HL-60 (cell line): ENCODE data around the gene DIDO1.

Experiments used
- DNase-seq, 2 experiments: peaks; one replicate each; pipeline ENCODE4 v3.0.0-alpha.2; 2010 to 2020; ENCODE audit warnings: low read depth in 1 of 2, low spot score in 1 of 2
- H3K27ac ChIP-seq: fragments of 250-450 bp; sonication (Bioruptor Pico); replicated peaks from 2 replicates; pipeline ENCODE4 v1.5.1; 2020; ENCODE audit warnings: mild to moderate bottlenecking, moderate library complexity
- H3K27me3 ChIP-seq: fragments of 250-450 bp; sonication (Bioruptor Pico); 2 replicates; pipeline ENCODE4 v1.5.1; 2021; ENCODE audit warnings: mild to moderate bottlenecking, moderate library complexity; ENCODE audit not compliant: insufficient read depth, poor library complexity, severe bottlenecking
- H3K4me3 ChIP-seq: replicated peaks from 2 replicates; pipeline ENCODE4 v1.5.1; 2011; ENCODE audit warnings: mild to moderate bottlenecking, control low read depth, low read length; ENCODE audit not compliant: insufficient read depth
- GABPA ChIP-seq: IDR thresholded peaks from 2 replicates; pipeline ENCODE4 v1.6.1; 2012; ENCODE audit warnings: low read depth
- POLR2AphosphoS5 ChIP-seq: IDR thresholded peaks from 2 replicates; pipeline ENCODE4 v1.6.1; 2012; ENCODE audit warnings: low read depth
- SPI1 ChIP-seq: IDR thresholded peaks from 2 replicates; pipeline ENCODE4 v1.6.1; 2012; ENCODE audit warnings: low read depth, mild to moderate bottlenecking, borderline replicate concordance
- TF ChIP-seq, protein P1 (sequence below): IDR thresholded peaks from 2 replicates; pipeline ENCODE4 v1.6.1; 2012; ENCODE audit warnings: low read depth; ENCODE audit not compliant: insufficient replicate concordance
- TF ChIP-seq, protein P2 (sequence below): IDR thresholded peaks from one replicate; pipeline ENCODE4 v1.5.1; 2011; ENCODE audit warnings: low read length, control low read depth, inconsistent platforms; ENCODE audit not compliant: insufficient read depth

DIDO1 gene

DNA sequence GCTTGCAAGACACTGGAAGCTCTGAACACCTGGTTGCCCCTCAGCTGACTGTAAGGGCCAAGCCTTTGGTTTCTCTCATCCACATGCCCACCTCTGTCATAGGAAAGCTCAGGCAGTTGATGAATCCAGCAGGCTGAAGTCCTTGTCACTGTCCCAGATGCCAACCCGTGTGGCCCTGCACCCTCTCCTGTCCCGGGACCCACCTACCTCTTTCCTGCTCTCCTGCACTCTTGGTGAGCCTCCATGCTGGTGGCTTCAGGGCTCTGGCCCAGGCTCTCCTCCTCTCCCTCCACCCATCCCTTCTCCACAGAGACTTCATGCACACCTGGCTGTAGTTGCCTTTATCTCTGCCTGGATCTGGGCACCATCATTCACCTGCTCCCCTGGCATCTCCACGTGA is 7.7 kb upstream of the DIDO1 start:
- Histone ChIP-seq H3K27ac (no peak overlapping the region), H3K27me3 (no peaks in the 10 kb centered on the region), H3K4me3 (no peak overlapping the region)
- TF ChIP-seq SPI1: no peak
- TF ChIP-seq, protein P1, sequence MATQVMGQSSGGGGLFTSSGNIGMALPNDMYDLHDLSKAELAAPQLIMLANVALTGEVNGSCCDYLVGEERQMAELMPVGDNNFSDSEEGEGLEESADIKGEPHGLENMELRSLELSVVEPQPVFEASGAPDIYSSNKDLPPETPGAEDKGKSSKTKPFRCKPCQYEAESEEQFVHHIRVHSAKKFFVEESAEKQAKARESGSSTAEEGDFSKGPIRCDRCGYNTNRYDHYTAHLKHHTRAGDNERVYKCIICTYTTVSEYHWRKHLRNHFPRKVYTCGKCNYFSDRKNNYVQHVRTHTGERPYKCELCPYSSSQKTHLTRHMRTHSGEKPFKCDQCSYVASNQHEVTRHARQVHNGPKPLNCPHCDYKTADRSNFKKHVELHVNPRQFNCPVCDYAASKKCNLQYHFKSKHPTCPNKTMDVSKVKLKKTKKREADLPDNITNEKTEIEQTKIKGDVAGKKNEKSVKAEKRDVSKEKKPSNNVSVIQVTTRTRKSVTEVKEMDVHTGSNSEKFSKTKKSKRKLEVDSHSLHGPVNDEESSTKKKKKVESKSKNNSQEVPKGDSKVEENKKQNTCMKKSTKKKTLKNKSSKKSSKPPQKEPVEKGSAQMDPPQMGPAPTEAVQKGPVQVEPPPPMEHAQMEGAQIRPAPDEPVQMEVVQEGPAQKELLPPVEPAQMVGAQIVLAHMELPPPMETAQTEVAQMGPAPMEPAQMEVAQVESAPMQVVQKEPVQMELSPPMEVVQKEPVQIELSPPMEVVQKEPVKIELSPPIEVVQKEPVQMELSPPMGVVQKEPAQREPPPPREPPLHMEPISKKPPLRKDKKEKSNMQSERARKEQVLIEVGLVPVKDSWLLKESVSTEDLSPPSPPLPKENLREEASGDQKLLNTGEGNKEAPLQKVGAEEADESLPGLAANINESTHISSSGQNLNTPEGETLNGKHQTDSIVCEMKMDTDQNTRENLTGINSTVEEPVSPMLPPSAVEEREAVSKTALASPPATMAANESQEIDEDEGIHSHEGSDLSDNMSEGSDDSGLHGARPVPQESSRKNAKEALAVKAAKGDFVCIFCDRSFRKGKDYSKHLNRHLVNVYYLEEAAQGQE: no peak
- TF ChIP-seq POLR2AphosphoS5: no peak
- TF ChIP-seq, protein P2, sequence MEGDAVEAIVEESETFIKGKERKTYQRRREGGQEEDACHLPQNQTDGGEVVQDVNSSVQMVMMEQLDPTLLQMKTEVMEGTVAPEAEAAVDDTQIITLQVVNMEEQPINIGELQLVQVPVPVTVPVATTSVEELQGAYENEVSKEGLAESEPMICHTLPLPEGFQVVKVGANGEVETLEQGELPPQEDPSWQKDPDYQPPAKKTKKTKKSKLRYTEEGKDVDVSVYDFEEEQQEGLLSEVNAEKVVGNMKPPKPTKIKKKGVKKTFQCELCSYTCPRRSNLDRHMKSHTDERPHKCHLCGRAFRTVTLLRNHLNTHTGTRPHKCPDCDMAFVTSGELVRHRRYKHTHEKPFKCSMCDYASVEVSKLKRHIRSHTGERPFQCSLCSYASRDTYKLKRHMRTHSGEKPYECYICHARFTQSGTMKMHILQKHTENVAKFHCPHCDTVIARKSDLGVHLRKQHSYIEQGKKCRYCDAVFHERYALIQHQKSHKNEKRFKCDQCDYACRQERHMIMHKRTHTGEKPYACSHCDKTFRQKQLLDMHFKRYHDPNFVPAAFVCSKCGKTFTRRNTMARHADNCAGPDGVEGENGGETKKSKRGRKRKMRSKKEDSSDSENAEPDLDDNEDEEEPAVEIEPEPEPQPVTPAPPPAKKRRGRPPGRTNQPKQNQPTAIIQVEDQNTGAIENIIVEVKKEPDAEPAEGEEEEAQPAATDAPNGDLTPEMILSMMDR: no peak
- TF ChIP-seq GABPA: no peak
- DNase-seq: no peak

DNA sequence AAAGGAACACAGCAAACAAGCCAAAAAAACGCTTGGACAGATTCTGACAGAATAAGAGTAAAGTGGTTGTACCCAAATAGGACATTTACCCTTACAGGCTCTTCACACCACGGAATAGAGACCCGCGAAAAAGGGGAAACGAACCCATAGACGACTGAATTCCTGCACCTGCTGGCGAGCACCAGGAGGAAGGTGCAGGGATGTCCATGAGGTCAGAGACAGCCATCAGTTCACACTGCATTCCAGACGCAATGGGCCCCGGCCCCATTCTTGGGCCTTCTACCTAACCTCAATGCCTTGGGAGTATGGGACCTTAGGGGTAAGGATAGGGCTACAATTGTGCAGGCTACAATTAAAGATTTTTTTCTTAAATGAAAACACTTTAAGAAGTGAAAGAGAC is 5.2 kb upstream of the DIDO1 start:
- Histone ChIP-seq H3K27ac (no peak overlapping the region), H3K27me3 (no peaks in the 10 kb centered on the region), H3K4me3 (no peak overlapping the region)
- DNase-seq: peak in 1 of 2 experiments; percentile 19
- TF ChIP-seq POLR2AphosphoS5 (no peak), GABPA (no peak), SPI1 (peak; percentile 12; the same call in 1 of the 2 replicates)
- TF ChIP-seq, protein P1: no peak
- TF ChIP-seq, protein P2: no peak

DNA sequence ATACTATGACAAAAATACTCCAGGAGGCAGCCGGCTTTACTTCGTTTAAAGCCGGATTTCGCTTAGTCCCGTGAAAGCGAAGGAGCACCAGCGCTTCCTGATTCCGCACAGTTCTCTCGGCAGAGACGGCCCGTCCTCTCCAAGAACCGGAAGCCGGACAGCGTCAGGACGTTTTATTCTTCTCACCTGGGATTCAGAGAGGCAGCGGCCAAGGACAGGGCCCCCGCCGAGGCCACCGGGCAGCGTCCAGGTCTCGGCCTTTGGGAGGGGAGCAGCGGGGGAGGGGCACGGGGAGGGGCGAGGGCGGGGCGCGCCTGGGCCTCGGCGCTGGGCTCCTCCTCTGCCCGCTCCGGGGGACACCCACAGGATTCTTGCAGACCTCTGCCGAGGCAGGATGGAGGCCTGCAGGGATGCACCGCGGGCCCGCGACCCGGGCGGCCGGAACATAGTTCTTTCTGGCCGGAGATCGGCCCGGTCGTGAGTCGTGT is 2.8 kb upstream of the DIDO1 start:
- DNase-seq: peak in 1 of 2 experiments; percentile 56
- Histone ChIP-seq H3K27me3 (no peaks in the 10 kb centered on the region), H3K27ac (peak overlapping the region; percentile 51), H3K4me3 (peak overlapping the region; percentile 46)
- TF ChIP-seq, protein P1: no peak
- TF ChIP-seq, protein P2: no peak
- TF ChIP-seq POLR2AphosphoS5 (peak; percentile 28; the same call in 1 of the 2 replicates), SPI1 (peak; percentile 60), GABPA (no peak)
